ENCODE results near the gene ATP6V1G3.
"Not testable (repeated sequence)": the region's sequence is repeated elsewhere in the genome, so short reads cannot be mapped to it uniquely, and the experiment has no call there.

ATP6V1G3 gene

GRCh38 chr1:198498103-198498385 lies 42.4 kb downstream of the ATP6V1G3 start:
- no peak for FAIRE-seq

GRCh38 chr1:198497326-198498102 lies 43.0 kb downstream of the ATP6V1G3 start:
- FAIRE-seq (no peak), DNase-seq (ENCODE audit: insufficient read length, low spot score) (no peak)

More at GRCh38 chr1:198498103-198498385, 42.4 kb downstream of the ATP6V1G3 start:
- no peak for DNase-seq (ENCODE audit: insufficient read length, low spot score)

- no peak for DNase-seq (ENCODE audit: insufficient read length, low spot score)
- FAIRE-seq, result no peak
Measured at GRCh38 chr1:198496216-198497143, 44.0 kb downstream of the ATP6V1G3 start.

DNA sequence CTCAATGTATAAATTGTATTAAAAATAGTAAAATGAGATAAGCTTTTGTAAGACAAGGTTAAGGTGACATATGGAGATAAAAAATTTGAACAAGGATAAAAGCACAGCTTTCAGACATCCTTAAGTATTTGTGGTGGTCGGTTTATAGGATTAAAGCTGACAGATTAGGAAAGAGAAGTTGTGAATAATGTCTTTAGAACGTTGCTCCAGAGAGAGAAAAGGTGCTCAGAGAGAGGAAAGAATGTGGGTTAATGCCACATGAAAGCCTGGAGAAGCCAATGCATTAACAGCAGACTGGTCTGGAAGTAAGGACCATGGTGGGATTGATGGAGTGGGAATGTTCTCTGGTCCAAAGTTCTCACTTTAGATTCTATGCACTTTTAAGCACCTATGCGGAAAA lies 44.8 kb downstream of the ATP6V1G3 start:
- FAIRE-seq (no peak), DNase-seq (ENCODE audit: insufficient read length, low spot score) (no peak)

DNA sequence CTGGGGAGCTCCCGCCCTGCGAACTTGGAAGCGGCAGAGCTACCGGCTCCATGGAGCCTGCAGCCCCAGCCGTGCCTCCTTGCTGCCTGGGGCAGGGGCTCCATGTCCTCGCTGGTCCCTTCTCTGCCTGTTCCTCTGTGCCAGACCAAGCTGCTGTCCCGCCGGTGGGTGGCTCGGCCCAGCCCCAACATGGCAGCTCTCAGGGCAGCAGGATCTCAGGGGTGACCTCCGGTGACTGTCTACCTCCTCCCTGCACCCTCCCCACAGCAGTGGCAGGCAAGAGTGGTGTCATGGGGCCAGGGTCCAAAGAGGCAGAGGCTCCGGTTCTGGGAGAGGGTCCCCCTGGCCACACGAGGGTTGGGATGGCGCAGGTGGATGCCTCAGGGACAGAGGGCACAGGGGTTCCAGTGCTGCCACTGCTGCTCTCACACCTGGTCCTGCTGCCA lies 45.8 kb downstream of the ATP6V1G3 start:
- DNase-seq (ENCODE audit: insufficient read length, low spot score) (no peak), FAIRE-seq (no peak)

DNA sequence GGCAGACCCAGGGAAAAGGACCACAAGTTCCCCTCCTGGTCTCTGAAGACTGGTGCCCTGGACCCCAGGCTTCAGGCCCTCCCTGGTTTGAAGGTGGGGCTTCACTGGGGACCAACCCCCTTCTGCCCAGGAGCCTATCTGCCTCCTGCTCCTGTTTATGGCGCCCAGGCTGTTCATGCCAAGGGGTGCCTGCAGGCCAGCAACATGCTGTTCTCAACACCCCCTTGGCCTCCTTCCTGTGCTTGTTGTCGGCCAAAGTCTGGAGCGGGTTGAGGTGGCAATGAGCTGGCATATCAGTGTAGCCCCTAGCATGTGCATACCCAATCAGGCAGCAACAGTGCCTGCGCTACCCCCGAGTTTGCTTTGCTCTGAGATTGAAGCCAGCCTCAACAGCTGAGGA lies 46.3 kb downstream of the ATP6V1G3 start:
- FAIRE-seq, result no peak
- no peak for DNase-seq (ENCODE audit: insufficient read length, low spot score)

DNA sequence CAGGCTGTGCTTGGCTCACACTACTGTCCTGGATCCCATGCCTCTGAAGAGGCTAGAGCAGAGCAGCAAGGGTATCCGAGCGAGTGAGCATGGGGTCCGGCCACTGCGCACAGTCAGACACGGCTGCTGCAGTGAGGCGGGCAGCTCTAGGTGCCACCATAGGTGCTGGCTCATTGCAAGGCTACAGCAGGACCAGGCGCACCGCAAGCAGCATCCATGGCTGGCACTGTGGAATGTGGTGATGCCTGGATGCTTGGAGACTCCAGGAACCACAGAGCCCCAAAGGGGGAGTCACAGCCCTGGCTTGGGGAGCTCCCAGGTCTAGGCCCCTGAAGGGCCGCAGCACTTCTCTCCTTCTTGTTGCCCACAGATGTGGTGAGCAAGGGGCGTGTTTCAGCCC lies 47.2 kb downstream of the ATP6V1G3 start:
- DNase-seq (ENCODE audit: insufficient read length, low spot score) (no peak), FAIRE-seq (no peak)

DNA sequence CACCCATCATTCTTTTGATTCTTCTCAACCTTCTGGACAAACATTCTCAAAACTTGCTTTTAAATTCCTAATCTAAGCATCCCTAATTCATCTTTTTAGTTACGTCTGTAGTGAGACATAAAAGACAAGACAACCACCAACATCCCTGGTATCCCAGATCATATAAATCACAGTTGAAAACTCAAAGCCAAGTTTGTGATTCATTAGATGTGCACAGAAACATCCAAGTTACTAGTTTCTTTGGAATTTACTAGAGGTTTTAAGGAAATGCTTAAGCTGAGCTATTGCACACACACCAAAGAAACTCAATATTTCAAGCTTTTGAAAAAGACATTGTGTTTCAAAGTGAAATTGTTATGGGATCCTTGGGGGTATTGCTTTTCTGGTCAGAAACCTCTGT lies 47.6 kb downstream of the ATP6V1G3 start:
- FAIRE-seq (no peak), DNase-seq (ENCODE audit: insufficient read length, low spot score) (no peak)

- no peak for FAIRE-seq
- DNase-seq (ENCODE audit: insufficient read length, low spot score), result no peak
Measured at GRCh38 chr1:198491596-198491995, 48.9 kb downstream of the ATP6V1G3 start.

DNA sequence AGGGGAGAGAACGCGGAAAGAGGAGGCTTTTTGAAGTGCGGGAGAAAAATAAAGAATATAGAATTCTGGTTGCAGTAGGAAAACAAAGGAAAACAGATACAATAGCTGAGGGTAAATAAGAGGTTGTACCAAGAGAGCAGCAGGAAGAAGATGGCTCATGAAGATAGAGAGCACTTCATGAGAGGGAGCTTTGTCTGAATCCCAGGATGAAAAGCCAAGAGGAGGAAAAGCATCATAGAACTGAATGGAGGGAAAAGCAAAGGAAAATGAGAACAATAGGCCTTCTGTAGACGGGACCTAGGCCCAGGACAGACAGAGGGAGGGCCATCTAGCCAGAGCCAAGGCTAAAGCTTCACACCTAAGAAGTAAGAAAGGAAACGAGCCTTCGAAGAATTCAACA lies 49.5 kb downstream of the ATP6V1G3 start:
- no peak for DNase-seq (ENCODE audit: insufficient read length, low spot score)
- no peak for FAIRE-seq

DNA sequence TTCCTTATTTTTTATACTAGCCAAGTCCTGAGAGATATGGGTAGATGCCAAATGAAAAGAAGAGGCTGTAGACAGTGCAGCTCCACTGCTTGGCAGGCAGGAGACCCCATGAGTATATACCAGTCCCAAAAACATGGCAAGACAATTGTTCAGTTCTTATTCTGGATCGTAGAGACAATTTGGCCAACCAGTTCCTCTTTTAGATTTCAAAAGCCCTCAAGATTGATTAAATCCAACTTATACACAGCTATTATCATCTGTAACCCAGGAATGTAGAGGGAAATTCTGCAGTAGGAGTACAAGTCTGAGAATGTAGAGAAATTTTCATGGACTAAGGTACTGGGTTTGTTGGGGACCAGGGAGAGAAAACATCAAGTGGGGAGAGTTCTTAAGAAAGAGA lies 50.3 kb downstream of the ATP6V1G3 start:
- DNase-seq (ENCODE audit: insufficient read length, low spot score) (no peak), FAIRE-seq (no peak)

GRCh38 chr1:198486903-198487302 lies 53.6 kb downstream of the ATP6V1G3 start:
- FAIRE-seq (no peak), DNase-seq (ENCODE audit: insufficient read length, low spot score) (no peak)

DNA sequence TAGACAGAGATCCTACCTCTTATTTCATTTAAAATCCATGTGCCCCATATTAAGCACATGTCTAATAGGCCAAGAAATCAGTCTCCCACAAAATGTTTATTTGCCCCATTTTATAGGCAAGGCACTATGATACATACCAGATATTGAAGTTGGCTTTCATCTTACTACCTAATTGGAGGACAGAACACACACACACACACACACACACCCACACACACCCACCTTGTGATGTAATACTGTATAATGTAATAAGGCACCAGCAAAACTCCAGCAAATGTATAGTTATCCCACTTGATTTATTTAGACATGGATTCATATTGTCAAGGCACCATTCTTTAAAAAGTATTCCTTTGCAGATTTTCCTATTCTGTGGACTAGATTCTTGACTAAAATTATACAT lies 56.8 kb downstream of the ATP6V1G3 start:
- FAIRE-seq, result no peak

DNA sequence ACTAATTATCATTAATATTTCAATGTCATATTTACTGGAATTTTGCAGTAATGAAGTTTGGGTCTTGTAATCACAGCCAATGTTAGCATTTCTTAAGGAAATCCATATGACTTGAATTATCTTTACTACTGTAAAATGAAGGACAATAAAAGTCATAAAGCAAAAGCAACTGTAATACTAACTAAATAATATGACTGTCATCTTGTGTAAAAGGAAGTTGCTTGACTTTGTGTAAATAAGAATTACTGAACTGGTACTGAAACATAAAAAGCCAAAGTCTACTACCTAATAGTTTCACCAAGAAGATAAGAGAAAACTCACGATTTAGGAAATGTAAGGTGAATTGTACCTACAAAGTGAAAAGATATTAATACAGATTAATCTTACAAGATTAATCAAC lies 57.5 kb downstream of the ATP6V1G3 start:
- DNase-seq (ENCODE audit: insufficient read length, low spot score) (no peak), FAIRE-seq (no peak)

More for the DNA sequence above, 56.8 kb downstream of the ATP6V1G3 start:
- no peak for DNase-seq (ENCODE audit: insufficient read length, low spot score)

DNA sequence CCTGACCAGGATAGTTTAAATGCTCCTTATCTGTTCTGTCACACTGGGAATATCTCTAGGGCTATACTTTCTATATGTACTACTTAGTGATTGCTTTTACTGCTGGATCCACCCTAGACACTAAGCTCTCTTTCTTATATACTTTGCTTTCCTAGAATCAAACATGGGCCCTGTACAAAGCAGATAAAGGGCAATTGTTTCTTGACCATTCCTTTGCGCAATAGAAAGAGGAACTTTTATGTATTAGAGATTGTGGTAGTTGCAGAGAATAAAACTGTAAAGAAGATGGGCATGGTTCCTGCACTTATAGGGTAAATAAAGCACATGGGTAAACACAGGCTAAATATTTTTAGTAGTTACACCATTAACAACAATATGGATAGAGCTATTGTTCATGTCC lies 58.8 kb downstream of the ATP6V1G3 start:
- FAIRE-seq, result no peak
- no peak for DNase-seq (ENCODE audit: insufficient read length, low spot score)

DNA sequence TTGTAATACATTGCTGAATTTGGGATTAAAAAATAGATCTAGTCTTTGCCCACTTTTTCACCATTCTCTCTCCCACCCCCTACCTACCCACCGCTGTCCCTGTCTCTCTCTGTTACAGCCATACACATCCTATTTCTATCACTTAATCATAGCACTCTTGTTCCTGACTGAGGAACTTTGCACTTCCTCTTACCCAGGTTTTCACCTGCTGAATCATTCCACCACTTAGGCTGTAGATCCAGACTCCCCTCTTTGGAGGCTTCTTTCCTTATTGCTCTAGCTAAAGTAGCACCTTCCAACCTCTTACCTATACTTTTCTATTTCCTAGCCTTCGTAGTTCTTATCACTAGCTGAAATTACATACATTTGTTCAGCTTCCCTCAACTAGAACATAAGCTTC lies 59.6 kb downstream of the ATP6V1G3 start:
- no peak for FAIRE-seq
- DNase-seq (ENCODE audit: insufficient read length, low spot score), result no peak

GRCh38 chr1:198477354-198477753 lies 63.1 kb downstream of the ATP6V1G3 start:
- not testable (repeated sequence) for FAIRE-seq; DNase-seq (ENCODE audit: insufficient read length, low spot score)
